Tibial nerve (tissue), 4 donors: ENCODE results near the gene C19orf25.

ENCODE experiments used
- EP300 ChIP-seq, 2 donors: sonication (generic); formaldehyde crosslinking; IDR thresholded peaks; one replicate each; pipeline ENCODE4 v1.6.1; 2017; ENCODE audit warnings: antibody characterized with exemption in 2 of 2, mild to moderate bottlenecking in 1 of 2
- POLR2A ChIP-seq, 2 donors: fragments of 450-650 bp; IDR thresholded peaks; one replicate each; pipeline ENCODE4 v1.6.1; 2017; ENCODE audit warnings: antibody characterized with exemption in 2 of 2, mild to moderate bottlenecking in 2 of 2, moderate library complexity in 2 of 2
- TF ChIP-seq, protein P1 (sequence below), 5 experiments: fragments of 200-600 bp in 3 of 5; fragments of 450-650 bp in 2 of 5; sonication (generic) in 3 of 5; IDR thresholded peaks; one replicate each; pipeline ENCODE4 v1.5.1; 2016 to 2019; ENCODE audit warnings: antibody characterized with exemption in 5 of 5, mild to moderate bottlenecking in 3 of 5, moderate library complexity in 2 of 5

DNA sequence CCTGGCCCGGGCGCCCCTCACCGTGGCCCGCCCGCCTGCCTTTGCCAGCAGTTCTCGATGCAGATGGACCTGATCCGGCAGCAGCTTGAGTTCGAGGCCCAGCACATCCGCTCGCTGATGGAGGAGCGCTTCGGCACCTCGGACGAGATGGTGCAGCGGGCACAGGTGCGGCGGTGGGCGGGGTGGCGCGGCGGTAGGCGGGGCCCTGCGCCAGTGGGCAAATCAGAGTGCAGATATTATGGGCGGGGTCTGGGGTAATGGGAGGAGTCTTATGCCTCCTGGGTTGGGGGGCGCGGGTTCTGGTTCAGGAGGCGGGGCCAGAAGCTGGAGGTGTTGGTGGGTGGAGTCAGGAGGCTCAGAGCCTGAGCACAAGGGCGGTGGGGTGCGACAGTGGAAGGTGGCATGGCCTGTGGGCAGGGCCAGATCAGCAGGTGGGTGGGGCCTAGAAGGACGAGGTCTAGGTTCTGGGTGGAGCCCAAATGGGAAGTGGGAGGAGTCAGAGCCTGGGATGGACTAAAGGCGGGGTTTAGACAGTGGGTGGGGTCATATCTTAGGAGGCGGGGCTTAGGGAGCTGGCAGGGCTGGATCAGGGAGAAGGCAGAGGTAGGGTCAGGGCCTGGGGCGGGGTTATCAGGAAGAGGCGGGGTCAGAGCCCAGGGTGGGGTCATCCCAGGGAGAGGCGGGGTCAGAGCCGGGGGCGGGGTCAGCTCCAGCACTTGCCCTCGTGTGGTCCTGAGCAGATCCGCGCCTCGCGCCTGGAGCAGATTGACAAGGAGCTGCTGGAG is 23.5 kb downstream of the C19orf25 start:
- TF ChIP-seq POLR2A (IDR thresholded peaks at IDR 0.05): no peak
- no peak for TF ChIP-seq EP300 (IDR thresholded peaks at IDR 0.05)
- TF ChIP-seq, protein P1, sequence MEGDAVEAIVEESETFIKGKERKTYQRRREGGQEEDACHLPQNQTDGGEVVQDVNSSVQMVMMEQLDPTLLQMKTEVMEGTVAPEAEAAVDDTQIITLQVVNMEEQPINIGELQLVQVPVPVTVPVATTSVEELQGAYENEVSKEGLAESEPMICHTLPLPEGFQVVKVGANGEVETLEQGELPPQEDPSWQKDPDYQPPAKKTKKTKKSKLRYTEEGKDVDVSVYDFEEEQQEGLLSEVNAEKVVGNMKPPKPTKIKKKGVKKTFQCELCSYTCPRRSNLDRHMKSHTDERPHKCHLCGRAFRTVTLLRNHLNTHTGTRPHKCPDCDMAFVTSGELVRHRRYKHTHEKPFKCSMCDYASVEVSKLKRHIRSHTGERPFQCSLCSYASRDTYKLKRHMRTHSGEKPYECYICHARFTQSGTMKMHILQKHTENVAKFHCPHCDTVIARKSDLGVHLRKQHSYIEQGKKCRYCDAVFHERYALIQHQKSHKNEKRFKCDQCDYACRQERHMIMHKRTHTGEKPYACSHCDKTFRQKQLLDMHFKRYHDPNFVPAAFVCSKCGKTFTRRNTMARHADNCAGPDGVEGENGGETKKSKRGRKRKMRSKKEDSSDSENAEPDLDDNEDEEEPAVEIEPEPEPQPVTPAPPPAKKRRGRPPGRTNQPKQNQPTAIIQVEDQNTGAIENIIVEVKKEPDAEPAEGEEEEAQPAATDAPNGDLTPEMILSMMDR (IDR thresholded peaks at IDR 0.05): no peak
